Measurements from ENCODE around the gene FHOD3.

DNA sequence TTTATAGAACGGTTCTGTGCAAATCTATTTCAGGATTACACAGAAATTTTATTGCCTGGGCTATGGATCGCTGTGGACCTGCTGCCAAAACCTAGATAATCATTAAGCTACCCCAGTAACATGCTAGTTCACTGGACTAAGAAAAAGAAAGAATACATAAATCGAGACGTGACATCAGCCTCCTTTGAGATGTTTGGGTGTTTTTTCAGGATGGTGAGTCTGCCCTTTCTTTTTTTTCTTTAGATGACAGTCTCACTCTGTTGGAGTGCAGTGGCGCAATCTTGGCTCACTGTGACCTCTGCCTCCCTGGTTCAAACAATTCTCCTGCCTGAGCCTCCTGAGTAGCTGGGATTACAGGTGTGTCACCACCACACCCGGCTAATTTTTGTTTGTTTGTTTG is 52.0 kb downstream of the FHOD3 start:
- no peak for TF ChIP-seq ZNF660 (tag by site-specific recombination; IDR thresholded peaks at IDR 0.05)
- TF ChIP-seq ZNF292 (tag by site-specific recombination; IDR thresholded peaks at IDR 0.05; ENCODE audit: borderline replicate concordance, low read depth): no peak
- TF ChIP-seq, protein P1, sequence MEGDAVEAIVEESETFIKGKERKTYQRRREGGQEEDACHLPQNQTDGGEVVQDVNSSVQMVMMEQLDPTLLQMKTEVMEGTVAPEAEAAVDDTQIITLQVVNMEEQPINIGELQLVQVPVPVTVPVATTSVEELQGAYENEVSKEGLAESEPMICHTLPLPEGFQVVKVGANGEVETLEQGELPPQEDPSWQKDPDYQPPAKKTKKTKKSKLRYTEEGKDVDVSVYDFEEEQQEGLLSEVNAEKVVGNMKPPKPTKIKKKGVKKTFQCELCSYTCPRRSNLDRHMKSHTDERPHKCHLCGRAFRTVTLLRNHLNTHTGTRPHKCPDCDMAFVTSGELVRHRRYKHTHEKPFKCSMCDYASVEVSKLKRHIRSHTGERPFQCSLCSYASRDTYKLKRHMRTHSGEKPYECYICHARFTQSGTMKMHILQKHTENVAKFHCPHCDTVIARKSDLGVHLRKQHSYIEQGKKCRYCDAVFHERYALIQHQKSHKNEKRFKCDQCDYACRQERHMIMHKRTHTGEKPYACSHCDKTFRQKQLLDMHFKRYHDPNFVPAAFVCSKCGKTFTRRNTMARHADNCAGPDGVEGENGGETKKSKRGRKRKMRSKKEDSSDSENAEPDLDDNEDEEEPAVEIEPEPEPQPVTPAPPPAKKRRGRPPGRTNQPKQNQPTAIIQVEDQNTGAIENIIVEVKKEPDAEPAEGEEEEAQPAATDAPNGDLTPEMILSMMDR (tag by site-specific recombination; IDR thresholded peaks at IDR 0.05): no peak
- TF ChIP-seq TCF7L2 (IDR thresholded peaks at IDR 0.05; ENCODE audit: borderline replicate concordance, low read depth, low read length): no peak
